Activated CD4-positive, CD25-positive, alpha-beta regulatory T cell treated with anti-CD3 and anti-CD28 coated beads, Interleukin-2, amount 50 U/mL, for 24 hours (primary cell): ENCODE data around the gene ATN1.
A peak's percentile ranks its signal among the peaks of the same experiment; 100 is the strongest.

Source experiments
- ATAC-seq, 2 donors: fragments of 150-1000 bp; cut with Tn5 transposase; one replicate each; pipeline ENCODE4 v1.10.0; 2021; ENCODE audit warnings: mild to moderate bottlenecking in 1 of 2, moderate library complexity in 1 of 2

Gene ATN1

DNA sequence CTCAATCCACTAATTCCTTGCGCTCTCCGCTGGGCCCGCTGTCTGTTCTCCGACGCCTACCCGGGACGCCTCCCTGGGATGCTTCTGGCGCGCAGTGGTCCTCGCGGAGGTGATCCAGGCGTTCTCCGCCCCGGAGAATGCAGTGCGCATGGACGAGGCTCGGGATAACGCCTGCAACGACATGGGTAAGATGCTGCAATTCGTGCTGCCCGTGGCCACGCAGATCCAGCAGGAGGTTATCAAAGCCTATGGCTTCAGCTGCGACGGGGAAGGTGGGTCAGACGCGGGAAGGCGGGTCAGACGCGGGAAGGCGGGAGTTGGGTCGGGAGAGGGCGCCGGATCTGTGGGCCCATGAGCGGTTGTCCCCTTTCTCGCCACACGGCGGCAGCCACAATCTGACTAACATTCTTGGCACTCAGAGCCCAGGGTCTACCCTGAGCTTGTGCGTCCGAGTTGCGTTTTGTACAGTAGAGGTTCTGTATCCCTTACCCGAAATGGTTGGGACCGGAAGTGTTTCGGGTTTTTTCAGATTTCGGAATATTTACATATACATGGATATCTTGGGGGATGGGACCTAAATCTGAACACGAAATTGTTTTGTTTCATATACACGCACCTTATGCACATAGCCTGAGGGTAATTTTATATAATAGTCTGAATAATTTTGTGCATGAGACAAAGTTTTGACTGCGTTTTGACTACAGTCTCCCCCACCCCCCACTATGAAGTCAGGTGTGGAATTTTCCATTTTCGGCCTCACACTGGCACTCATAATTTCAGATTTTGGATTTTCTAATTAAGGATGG, 16.8 kb downstream of the ATN1 start:
- ATAC-seq = peak; percentile 47 to 54

DNA sequence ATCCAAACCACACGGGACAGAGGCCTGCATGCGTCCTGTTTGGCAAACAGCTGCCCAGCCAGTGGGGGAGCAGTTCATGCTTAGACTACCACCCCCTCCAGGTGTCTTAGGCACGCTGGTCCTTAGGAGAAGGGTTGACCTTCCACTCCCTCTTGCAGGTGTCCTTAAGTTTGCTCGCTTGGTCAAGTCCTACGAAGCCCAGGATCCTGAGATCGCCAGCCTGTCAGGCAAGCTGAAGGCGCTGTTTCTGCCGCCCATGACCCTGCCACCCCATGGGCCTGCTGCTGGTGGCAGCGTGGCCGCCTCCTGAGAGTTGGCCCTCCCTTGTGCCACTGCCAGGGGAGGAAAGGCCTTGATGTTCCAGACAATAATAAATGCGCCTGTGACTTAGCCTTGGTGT, 17.9 kb downstream of the ATN1 start:
- ATAC-seq = no peak

GRCh38 chr12:6946033-6946919, 18.5 kb downstream of the ATN1 start:
- no peak for ATAC-seq

- ATAC-seq = no peak
These were observed 19.2 kb downstream of the ATN1 start for GRCh38 chr12:6946920-6947374.

DNA sequence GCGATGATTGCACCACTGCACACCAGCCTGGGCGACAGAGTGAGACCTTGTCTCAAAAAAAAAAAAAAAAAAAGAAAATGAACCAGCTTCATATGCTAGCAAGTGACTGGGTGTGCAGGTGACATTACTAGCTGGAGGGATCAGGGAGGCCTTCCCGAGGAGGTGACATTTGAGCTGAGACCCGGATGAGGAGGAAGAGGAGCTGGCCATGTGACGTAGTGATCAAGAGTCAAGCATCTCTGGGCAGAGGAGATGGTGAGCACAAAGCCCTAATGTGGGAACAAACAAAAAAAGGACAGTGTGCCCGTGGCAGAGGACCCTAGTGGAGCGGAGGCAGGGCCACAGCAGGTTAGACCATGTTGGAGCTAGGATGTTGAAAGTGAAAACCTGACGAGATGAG, 19.9 kb downstream of the ATN1 start:
- ATAC-seq = no peak

- peak; percentile 30 to 44 for ATAC-seq
These were observed 21.3 kb downstream of the ATN1 start for GRCh38 chr12:6948873-6949594.

DNA sequence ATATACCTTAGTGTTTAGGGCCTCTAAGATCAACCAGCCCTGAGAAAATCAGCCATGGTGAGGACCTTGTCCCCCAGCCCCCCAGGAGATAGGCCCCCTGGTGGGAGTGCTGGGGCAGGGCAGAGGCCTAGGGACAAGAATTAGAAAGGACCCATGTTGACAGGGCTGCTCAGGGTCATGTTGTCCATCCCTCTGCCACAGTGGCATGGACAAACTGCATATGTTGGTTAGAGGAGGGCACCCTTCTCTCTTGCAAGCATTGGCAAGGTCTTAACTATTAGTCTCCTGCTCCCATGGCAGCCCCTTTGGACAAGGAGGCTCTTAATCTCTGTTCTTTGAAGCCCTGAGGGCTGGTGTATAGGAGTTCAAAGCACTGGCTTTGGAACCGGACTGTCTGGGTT, 22.6 kb downstream of the ATN1 start:
- ATAC-seq = no peak

- ATAC-seq = peak; percentile 25 to 28
These were observed 23.2 kb downstream of the ATN1 start, which contains the start of gene PTPN6 for GRCh38 chr12:6950811-6951540. TSS of gene PTPN6 (plus strand) at chr12:6951356. CDS start at chr12:6951513, 157 bp downstream.

DNA sequence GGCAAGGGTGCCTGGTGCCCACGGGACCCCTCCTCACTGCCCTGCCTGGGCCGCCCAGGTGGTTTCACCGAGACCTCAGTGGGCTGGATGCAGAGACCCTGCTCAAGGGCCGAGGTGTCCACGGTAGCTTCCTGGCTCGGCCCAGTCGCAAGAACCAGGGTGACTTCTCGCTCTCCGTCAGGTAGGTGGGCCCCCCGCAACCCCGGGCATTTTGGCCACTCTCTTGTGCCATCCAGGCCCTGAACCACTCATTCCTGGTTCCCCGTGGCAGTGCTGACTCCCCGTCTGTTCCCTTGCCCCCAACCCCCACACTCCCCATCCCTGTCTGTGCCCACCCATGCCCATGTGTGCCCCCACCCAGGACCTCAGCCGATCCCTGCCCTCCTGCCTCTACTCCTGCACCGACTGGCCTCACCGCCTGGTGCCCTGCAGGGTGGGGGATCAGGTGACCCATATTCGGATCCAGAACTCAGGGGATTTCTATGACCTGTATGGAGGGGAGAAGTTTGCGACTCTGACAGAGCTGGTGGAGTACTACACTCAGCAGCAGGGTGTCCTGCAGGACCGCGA, 23.9 kb downstream of the ATN1 start:
- peak; percentile 4 to 10 for ATAC-seq

GRCh38 chr12:6952121-6952862, 24.5 kb downstream of the ATN1 start:
- ATAC-seq = no peak

DNA sequence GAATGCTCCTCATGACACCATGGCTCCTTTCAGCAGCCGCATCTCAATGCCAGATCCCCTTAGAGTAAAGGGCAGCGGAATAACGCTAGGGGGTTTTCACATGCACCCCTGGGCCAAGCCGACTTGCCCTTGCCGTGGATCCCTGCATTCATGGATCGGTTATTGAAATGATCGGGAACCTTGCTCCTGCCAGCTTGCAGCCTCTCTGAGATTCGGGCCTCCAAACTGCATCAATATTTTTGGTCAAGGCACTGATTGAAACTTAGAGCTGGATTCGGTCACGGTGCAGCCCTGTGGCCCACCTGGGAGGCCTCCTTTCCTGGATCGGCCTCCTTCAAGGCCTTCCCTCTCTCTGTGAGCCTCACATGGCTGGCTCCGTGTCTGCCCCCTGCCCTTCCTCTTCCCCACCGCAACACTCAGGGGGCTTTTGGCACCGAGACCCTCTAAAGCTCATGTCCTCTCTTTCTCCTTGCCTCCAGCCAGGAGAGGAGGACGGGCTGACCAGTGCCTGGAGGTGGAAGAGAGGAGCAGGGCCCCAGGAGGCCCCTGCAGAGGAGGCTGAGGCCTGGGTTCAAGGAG, 25.2 kb downstream of the ATN1 start:
- no peak for ATAC-seq

DNA sequence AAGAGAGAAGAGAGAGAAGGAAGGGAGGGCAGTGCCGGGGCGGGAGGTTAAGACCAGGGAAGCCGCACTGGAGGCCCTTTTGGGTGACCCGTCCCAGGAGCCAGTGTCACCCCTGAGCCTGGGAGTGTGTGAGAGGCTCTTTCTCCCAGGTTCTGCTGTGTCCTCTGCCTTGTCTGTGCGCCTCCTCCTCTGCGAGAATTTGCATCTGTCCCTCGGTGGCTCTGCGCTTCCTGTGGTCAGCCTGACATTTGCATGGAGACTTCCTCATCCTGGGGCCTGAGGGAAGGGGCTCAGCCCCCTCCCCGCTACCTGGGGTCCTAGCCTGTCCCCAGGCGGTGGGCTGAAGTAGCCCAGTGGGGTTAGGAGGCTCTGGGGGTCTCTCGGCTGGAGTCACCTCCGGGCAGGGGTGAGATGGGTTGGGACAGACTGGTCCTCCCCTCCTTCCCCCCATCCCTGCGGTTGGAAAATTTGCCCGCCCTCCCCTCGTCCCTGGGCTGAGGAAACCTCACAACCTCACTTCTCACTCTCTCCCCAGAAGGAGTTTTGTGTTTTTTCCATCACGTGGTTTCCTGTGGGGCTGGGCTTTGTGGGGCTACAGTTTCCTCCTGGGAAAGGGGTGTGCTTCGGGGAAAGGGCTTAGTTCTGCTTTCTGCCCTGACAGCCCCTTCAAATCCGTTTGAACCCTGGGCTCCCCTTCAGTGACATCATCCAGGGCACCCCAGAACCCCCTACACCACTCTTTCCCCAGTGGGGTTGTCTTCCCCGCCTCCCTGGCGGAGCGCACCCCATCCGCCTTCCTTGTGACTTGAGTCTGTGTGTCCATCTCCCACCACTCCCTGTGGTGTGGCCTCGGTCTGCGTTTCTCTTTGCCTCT, 25.9 kb downstream of the ATN1 start:
- peak; percentile 26 to 28 for ATAC-seq

- no peak for ATAC-seq
These were observed 26.8 kb downstream of the ATN1 start for GRCh38 chr12:6954316-6955107.

- no peak for ATAC-seq
These were observed 27.6 kb downstream of the ATN1 start for GRCh38 chr12:6955108-6956020.

DNA sequence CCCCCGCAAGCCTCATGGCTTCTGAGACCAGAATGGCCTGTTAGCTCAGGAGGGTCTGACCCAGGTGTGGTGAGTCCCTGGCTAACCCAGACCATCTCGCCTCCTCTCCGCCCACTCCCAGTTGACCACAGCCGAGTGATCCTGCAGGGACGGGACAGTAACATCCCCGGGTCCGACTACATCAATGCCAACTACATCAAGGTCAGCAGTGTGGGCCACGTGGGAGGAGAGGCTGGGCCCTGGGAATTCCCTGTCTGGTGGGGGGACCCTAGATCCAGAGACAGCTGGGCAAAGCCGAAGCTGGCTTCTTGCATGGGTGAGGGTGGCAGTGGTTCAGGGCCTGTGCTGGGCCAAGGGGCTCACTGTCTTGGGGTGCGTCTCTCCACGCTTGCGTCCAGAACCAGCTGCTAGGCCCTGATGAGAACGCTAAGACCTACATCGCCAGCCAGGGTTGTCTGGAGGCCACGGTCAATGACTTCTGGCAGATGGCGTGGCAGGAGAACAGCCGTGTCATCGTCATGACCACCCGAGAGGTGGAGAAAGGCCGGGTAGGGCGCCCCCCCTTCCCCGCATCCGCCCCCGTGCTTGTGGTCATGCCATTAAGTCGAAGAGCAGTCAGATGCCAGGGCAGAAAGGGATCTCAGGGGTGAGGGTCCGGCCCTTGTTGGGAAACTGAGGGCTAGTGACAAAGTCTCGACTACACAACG, 28.4 kb downstream of the ATN1 start:
- no peak for ATAC-seq

DNA sequence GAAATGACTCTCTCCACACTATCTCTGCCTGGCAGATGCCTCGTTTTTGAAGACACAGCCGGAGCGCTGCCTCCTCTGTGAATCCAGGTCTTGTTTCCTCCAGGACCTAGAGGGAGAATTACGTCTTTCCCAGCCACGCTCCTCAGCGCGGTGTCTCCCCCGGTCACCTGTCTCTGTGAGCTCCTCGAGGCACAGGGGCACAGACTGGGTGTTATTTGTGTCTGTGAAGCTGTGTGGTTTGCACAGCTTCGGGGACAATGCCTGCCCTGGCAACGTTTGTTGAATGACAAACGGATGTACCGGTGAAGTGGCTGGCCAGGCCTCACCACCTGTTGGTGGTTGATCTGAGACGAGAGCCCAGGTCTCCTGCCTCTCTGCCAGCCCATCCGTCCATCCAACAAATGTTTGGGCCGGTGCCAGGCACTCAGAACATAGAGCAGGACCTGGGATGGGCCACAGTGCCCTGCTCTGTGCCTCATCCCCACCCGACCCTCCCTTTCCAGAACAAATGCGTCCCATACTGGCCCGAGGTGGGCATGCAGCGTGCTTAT, 29.5 kb downstream of the ATN1 start:
- ATAC-seq = no peak
